ENCODE measurements around the gene PCDH15.

PCDH15 gene

GRCh38 chr10:54342058-54342457, 459.0 kb downstream of the PCDH15 start:
- DNase-seq = no peak

- no peak for DNase-seq
These were observed 465.7 kb downstream of the PCDH15 start for GRCh38 chr10:54335296-54335695.

DNA sequence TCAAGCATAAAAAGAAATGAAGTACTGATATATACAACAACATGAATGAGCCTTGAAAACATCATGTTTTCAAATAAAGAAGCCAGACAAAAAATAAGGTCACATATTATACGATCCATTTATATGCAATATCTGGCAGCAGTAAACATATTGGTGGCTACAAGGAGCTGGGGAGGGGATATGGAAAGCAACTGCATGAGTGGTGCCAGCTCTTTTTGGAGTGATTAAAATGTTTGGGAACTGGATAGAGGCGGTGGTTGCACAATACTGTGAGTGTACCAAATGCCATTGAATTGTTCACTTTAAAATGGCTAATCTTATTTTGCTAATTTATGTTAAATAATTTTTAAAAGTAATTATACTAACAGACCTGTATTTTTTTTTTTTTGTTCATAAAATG, 481.7 kb downstream of the PCDH15 start:
- DNase-seq = no peak

GRCh38 chr10:54318470-54318869, 482.6 kb downstream of the PCDH15 start:
- DNase-seq = no peak

DNA sequence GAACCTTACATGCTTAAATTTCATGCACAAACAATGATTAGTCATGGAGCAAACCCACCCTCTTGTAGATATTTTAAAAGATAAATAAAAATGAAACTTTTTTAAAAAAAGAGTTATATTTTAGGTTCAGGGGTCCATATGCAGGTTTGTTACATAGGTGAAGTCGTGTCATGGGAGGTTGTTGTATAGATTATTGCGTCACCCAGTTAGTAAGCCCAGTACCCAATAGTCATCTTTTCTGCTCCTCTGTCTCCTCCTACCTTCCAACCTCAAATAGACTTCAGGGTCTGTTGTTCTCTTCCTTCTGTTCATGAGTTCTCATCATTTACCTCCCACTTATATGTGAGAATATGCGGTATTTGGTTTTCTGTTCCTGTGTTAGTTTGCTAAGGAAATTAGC, 486.6 kb downstream of the PCDH15 start:
- DNase-seq = no peak

GRCh38 chr10:54284526-54285193, 516.4 kb downstream of the PCDH15 start:
- no peak for DNase-seq

DNA sequence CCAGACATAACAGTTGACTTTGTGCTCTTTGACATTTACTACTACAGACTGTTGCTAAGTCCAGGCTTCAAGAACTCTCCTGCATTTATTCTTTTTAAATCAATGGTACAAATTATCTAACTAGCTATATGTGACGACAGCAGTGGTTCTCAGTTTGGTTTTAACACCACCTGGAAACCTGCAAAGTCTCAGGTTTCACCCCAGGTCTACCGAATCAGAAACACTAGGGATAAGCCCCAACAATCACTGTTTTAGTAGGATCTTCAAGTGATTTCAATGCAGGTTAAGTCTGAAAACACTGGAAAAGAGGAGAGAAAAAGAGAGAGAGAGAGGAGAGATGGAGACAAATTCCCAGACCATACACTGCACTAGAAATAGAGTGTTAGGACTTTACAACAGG, 519.0 kb downstream of the PCDH15 start:
- DNase-seq = no peak

DNA sequence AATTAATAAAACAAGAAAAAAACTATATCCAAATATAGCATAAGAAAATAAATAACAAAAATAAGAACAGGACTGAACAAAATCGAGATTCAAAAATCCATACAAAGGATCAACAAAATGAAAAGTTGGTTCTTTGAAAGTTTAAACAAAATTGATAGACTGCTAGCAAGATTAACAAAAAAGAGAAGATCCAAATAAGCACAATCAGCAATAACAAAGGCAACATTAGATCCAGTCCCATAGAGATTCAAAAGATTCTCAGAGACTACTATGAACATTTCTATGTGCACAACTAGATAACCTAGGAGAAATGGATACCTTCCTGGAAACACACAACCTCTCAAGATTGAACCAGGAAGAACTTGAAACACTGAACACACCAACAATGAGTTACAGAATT, 534.6 kb downstream of the PCDH15 start:
- no peak for DNase-seq

DNA sequence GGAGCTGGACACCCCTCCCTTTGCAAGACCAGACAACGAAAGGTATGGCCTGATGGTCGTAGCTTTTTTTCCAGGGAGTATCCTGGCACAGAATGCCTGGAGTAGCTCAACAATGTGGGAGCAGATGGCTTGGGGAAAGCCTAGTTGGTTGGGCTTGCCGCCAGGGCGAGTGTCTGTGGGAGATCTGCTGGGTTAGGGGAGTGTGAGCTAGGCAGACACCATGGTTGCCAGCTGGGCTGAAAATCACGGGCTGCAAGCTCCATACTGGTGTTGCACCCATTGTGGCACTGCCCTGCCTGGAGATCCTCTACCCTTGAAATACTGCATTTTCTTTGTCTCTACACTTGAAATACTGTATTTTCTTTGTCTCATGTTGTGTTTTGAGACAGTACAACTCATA, 538.3 kb downstream of the PCDH15 start:
- DNase-seq = no peak

- no peak for DNase-seq
These were observed 541.9 kb downstream of the PCDH15 start for GRCh38 chr10:54259104-54259503.

DNA sequence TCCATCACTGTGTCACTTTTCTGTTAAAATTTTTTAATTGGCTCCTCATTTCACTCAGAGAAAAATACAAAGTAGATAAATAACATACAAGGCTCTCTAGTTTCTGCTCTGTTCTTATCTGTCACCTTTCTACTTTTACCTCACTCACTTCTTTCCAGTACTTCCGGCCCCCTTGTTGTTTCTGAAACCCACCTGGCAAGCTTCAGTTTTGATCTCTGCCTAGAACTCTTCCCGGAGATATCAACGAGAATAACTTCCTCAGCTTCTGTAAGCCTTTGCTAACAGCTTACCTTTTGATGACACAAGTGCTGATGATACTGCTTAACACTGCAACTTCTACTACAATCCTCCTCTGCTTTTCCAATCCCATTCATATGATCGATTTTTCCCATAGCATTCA, 566.2 kb downstream of the PCDH15 start:
- no peak for DNase-seq

GRCh38 chr10:54203401-54203800, 597.6 kb downstream of the PCDH15 start:
- no peak for DNase-seq

GRCh38 chr10:54198051-54198450, 603.0 kb downstream of the PCDH15 start:
- no peak for DNase-seq

DNA sequence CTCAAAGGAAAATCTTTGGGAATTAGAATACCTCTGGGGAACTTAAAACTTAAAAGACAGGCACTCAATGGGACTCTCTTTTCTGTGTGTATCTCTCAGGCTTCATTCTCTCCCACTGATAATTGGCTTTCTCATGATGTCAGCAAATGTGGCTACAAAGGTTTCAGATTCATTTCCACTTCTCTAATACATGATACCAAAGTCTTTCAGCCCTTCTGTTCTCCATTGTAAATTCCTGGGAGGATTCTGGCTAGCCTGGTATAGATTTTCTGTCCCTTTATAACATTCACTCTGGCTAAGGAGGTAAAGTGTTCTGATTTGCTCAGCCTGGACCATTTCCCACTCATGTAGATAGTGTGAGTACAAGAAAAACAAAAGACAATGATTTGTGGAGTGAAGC, 606.2 kb downstream of the PCDH15 start:
- no peak for DNase-seq

DNA sequence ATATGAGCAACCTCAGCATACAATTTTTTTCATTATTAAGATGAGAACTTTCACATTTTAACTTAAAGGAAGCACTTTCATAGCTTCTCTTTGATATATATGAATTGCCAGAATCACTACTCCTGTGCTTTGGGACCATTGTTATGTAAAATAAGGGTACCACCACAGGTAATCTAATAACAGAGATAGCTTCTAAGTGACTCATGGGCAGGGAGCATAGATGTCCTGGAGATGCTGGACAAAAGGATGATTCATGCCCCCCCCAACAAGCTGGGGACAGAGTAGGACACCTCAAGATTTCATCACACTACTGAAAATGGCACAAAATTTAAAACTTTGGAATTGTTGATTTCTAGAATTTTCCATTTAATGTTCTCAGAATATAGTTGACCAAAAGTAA, 641.1 kb downstream of the PCDH15 start:
- no peak for DNase-seq

GRCh38 chr10:54148508-54148907, 652.5 kb downstream of the PCDH15 start:
- DNase-seq = no peak

- no peak for DNase-seq
These were observed 661.1 kb downstream of the PCDH15 start for GRCh38 chr10:54139819-54140428.

- no peak for DNase-seq
These were observed 663.6 kb downstream of the PCDH15 start for GRCh38 chr10:54137396-54137795.

GRCh38 chr10:54133203-54133602, 667.8 kb downstream of the PCDH15 start:
- no peak for DNase-seq

- DNase-seq = no peak
These were observed 669.2 kb downstream of the PCDH15 start for GRCh38 chr10:54131833-54132232.

DNA sequence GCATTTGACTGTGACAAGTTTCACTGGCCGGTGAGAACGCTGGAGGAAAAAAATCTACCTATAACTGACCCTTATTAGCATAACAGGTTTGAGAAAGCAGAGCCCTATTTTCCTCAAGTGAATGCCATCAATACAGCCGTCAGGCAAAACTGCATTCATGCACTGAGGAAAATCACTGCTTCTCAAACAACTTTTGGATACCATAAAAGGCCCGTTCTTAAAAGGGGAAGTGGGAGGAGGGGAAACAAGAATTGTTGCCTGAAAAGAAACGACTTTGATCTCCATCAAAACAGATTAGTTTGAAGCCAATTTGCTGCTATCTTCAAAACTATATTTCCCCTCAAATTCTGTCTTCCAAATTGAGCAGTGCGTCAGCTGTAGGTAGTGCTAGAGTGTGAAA, 670.6 kb downstream of the PCDH15 start:
- DNase-seq = no peak

- no peak for DNase-seq
These were observed 675.8 kb downstream of the PCDH15 start for GRCh38 chr10:54125098-54125747.

DNA sequence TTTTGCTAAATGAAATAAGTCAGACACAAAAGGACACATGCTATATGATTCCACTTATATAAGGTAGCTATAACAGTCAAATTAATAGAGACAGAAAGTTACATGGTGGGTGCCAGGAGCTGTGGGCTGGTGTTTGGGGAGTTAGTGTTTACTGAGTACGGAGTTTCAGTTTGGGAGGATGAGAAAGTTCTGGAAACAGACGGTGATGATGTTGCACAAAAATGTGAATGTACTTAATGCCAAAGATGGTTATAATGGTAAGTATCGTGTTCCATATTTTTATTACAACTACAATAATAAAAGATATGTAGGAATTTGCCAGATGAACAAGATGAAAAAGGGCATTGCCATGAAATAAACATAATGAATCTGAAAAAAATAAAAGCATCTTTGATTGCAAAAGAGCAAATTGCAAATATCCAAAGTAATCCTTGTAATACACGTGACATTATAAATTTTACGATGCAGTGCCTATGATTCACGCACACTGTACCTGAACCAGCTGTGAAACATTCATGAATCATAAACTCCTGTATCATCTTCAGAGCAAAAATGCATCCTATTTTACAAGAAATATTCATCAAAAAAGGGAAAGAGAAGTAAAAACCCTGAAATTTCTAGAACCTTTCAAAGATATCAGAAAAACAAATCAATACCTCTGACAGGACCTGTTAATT, 676.7 kb downstream of the PCDH15 start:
- DNase-seq = no peak

GRCh38 chr10:54120806-54121205, 680.2 kb downstream of the PCDH15 start:
- DNase-seq = no peak
